ENCODE data around the gene DNM2. TPM values are rescaled to one million over a fixed set of nuclear protein-coding genes. Genes with fewer than 3 reads are reported as not detected.

DNM2 gene
- total RNA-seq, 4 donors from 2014 or later = 135 to 322 (median 173) TPM

GRCh38 chr19:10691178-10691881 is 26.5 kb upstream of the DNM2 start:
- Histone ChIP-seq H3K36me3 (peaks cover 58% of the 10 kb centered on the region), H3K27ac (no peak overlapping the region), H3K4me3 (no peak overlapping the region), H3K9me3 (no peaks in the 10 kb centered on the region), H3K4me1 (peaks cover 17% of the 10 kb centered on the region), H3K27me3 (no peaks in the 10 kb centered on the region)
- WGBS = 88% methylated on average over 15 of the region's 23 CpGs
- TF ChIP-seq EP300 (IDR thresholded peaks at IDR 0.05) = no peak
- TF ChIP-seq POLR2AphosphoS5 (IDR thresholded peaks at IDR 0.05) = no peak
- no peak for TF ChIP-seq POLR2A (IDR thresholded peaks at IDR 0.05)
- no peak for TF ChIP-seq CTCF (IDR thresholded peaks at IDR 0.05)
- no peak for DNase-seq (ENCODE audit: low spot score in 2 of 2)

- no peak for TF ChIP-seq POLR2AphosphoS5 (IDR thresholded peaks at IDR 0.05)
- no peak for TF ChIP-seq EP300 (IDR thresholded peaks at IDR 0.05)
- TF ChIP-seq CTCF (IDR thresholded peaks at IDR 0.05) = no peak
- no peak for TF ChIP-seq POLR2A (IDR thresholded peaks at IDR 0.05)
- peaks cover 53% of the 10 kb centered on the region for H3K36me3 ChIP-seq
- no peak overlapping the region for H3K4me3 ChIP-seq
- DNase-seq (ENCODE audit: low spot score in 2 of 2) = no peak
- H3K4me1 ChIP-seq = peaks cover 12% of the 10 kb centered on the region
- H3K27me3 ChIP-seq = no peaks in the 10 kb centered on the region
- 100% methylated on average over 1 of the region's 5 CpGs for WGBS
- no peak overlapping the region for H3K27ac ChIP-seq
- no peaks in the 10 kb centered on the region for H3K9me3 ChIP-seq
These were observed 26.0 kb upstream of the DNM2 start for GRCh38 chr19:10691883-10692282.

- DNase-seq (ENCODE audit: low spot score in 2 of 2) = no peak
- Histone ChIP-seq H3K27me3 (no peaks in the 10 kb centered on the region), H3K4me3 (no peak overlapping the region), H3K27ac (no peak overlapping the region), H3K9me3 (no peaks in the 10 kb centered on the region), H3K36me3 (peaks cover 44% of the 10 kb centered on the region), H3K4me1 (peaks cover 12% of the 10 kb centered on the region)
- TF ChIP-seq EP300 (IDR thresholded peaks at IDR 0.05) (no peak), CTCF (IDR thresholded peaks at IDR 0.05) (no peak), POLR2AphosphoS5 (IDR thresholded peaks at IDR 0.05) (no peak), POLR2A (IDR thresholded peaks at IDR 0.05) (no peak)
- WGBS = 82% methylated on average over 5 of the region's 5 CpGs
These were observed 25.1 kb upstream of the DNM2 start for GRCh38 chr19:10692673-10693264.

GRCh38 chr19:10694706-10695307 is 23.1 kb upstream of the DNM2 start:
- no peaks in the 10 kb centered on the region for H3K27me3 ChIP-seq
- H3K4me1 ChIP-seq = peaks cover 12% of the 10 kb centered on the region
- no peak for TF ChIP-seq POLR2AphosphoS5 (IDR thresholded peaks at IDR 0.05)
- TF ChIP-seq POLR2A (IDR thresholded peaks at IDR 0.05) = no peak
- TF ChIP-seq EP300 (IDR thresholded peaks at IDR 0.05) = no peak
- TF ChIP-seq CTCF (IDR thresholded peaks at IDR 0.05) = no peak
- peak overlapping the region; percentile 26 for H3K4me3 ChIP-seq
- no peaks in the 10 kb centered on the region for H3K9me3 ChIP-seq
- H3K27ac ChIP-seq = no peak overlapping the region
- no peak for DNase-seq (ENCODE audit: low spot score in 2 of 2)
- H3K36me3 ChIP-seq = peaks cover 24% of the 10 kb centered on the region
- 48% methylated on average over 15 of the region's 16 CpGs for WGBS

Data from suprapubic skin (tissue), 4 donors.